Measurements from ENCODE around the gene ZNF566.

DNA sequence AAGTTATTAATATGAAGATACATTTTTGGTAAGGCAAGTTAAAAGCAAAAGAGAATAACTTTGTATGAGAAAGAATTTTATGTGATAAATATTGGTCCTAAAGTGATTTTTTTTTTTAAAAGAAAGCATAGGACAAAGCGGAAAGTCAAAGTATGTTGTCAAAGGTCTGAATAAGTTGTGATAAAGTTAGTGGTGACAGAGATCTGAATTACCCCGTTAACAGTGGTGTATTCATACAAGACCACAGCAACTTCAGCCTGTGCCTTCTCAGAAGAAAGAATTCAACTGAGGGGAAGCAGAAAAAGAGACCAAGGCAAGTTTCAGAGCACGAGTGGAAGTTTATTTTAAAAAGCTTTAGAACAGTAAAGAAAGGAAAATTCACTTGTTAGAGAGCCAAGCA lies 19.0 kb upstream of the ZNF566 start:
- TF ChIP-seq, protein P1, sequence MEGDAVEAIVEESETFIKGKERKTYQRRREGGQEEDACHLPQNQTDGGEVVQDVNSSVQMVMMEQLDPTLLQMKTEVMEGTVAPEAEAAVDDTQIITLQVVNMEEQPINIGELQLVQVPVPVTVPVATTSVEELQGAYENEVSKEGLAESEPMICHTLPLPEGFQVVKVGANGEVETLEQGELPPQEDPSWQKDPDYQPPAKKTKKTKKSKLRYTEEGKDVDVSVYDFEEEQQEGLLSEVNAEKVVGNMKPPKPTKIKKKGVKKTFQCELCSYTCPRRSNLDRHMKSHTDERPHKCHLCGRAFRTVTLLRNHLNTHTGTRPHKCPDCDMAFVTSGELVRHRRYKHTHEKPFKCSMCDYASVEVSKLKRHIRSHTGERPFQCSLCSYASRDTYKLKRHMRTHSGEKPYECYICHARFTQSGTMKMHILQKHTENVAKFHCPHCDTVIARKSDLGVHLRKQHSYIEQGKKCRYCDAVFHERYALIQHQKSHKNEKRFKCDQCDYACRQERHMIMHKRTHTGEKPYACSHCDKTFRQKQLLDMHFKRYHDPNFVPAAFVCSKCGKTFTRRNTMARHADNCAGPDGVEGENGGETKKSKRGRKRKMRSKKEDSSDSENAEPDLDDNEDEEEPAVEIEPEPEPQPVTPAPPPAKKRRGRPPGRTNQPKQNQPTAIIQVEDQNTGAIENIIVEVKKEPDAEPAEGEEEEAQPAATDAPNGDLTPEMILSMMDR (IDR thresholded peaks at IDR 0.05; ENCODE audit: low read length): no peak
- no peak for TF ChIP-seq EZH2 (IDR thresholded peaks at IDR 0.05; ENCODE audit: borderline replicate concordance, low read length)

All from OCI-LY1 (cell line).